HG03565 (cell line): ENCODE data around the gene COL5A1.

ENCODE experiments used
- ATAC-seq: cut with Tn5 transposase; IDR thresholded peaks from one replicate; pipeline ENCODE4 v1.9.1; 2021; ENCODE audit warnings: mild to moderate bottlenecking, moderate library complexity; ENCODE audit not compliant: unreplicated experiment

Gene COL5A1

DNA sequence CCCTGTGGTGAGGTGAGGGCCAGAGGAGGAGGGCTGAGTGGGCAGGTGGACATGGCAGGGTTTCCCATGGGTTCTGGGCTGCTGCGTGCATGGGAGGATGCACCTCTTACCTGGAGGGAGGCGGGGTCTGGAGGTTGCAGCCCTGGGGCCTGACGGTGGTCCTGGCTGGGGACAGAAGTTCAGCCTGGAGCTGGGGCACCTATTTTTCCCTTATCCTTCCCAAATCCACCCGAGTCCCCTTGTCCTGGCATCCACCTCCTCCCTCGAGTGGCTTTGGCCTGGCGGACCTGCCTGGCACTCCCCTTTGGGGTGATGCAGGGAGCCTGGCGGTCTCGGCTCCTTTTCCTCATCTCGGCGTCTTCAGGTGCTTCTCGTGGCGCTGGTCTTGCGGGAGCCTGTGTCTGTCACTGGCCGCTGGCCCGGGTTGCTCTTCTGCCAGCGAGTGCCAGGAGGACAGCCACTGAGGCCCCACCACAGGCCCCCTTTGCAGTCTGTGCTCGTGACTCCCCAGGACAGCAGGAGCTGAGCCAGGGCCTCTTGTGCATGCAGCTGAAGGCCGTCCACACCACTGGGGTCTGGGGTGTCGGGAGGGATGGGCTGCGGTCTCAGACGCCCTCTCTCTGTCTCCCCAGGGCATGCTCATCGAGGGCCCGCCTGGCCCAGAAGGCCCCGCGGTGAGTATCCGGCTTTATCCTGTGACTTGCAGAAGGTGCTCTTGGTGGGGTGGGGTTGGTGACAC, 96.4 kb downstream of the COL5A1 start:
- ATAC-seq, result no peak

DNA sequence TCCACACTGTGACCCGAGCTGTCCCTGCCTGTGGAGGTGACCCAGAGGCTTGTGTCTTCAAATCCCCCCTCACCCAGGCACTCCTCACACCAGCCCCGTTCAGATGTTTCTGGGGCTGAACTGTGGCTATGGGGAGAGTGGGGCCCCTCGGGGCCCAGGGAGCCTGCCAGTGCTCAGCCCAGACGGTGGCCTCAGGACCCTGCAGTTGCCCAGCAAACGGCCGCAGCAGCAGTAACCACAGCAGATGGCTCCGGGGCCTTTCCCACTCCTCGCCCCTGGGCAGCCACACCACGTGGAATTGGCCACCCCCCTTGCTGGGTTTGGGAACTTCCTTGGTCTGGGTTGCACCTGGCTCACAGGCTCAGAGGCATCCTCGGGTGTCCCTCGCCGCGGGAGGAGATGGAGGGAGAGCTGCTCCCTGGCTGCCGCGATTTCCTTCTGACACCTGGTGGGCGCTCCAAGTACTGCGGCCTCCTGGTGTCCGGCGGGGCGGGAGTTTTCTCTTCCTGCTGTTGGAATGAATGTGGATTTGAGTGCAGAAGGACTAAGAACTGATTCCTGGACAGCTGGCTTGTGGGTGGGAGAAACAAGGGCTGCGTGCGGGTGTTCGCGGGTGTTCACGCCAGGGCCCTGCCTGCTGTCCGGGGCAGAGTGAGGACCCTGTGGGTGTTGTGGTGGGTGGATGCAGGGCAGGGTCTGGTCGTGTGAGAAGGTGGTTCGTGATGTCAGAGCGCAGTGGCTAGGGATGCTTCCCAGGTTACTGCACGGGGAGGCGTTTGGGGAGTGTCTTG, 97.5 kb downstream of the COL5A1 start:
- no peak for ATAC-seq

DNA sequence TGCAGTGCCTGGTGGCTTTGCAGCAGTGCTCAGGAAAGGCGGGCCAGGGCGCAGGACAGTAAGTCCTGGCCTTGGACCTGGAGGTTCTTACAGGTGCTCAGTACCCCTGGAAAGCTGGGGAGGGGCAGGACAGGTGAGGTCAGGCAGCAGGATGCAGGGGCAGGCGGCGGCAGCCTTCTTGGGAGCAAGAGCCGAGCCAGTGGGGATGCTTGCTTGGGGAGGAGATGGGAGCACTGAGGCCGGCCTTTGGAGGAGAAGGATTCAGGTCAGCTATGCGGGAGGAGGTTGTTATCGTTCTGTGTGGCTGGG, 98.0 kb downstream of the COL5A1 start:
- ATAC-seq, result no peak

DNA sequence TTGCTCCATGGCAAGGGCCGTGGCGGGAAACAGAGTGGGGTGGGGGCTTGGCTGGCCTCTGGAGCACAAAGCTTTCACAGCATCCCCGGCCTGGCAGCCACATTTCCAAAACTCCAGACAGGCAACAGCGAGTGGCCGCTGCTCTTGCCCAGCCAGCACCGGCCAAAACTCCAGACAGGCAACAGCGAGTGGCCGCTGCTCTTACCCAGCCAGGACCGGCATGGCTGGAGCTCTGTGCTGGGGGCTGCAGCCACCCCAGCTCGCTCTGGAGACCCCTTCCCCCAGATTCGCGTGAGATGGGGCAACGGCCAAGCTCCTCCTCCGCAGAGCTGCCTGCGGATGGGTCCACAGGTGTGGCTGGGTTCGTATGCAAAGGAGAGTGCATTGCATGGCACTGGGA, 98.5 kb downstream of the COL5A1 start:
- no peak for ATAC-seq

DNA sequence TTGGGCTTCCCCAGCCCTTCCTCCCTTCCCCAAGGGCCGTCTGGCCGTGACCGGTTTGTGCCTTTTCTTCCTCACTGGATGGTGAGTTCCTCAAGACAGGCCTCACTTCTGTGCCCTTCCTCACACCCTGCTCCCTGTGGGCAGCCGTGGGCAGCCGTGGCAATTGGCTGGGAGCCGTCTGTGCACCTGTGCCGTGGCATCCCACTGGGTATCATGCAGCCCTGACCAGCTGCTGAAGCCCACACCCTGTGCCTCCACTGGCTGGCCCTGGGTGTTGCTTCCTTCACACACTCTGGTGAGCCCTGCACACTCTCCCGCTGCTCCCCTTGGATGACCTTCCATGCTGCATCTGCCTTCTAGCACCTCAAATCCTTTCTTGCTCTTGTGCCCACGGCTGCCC, 100.2 kb downstream of the COL5A1 start:
- no peak for ATAC-seq

DNA sequence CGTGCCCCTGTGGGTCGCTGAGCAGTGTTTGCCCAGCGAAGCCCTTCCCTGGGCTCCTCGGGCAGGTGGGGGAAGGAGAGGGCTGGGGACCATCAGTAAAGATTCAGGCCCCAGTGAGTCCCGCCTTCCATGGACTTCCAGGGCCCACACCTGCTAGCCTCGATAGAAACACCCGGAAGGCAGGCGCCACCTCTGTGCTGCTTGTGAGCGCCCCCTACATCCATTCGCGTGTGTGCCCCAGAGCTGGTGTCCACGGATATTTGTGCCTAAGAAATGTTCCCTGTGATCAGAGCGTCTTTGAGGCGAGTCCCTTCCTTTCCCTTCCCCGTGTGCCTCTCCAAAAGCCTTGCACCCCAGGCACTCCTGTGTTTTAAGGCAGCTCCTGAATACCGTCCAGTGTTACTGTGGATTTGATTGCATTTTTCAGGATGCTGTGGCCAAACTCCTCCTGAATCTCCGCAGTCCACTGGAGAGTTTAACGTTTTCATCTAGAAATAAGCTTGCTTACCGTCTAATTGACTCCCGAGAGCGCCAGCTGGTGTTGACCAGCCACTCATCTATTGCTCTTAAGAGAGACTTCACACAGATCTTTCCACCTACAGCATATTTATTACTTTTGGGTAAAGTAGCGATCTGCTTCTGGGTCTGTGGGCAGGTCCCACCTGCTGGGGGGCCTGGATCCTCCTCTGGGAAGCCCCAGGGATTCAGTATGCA, 101.4 kb downstream of the COL5A1 start:
- ATAC-seq, result no peak

DNA sequence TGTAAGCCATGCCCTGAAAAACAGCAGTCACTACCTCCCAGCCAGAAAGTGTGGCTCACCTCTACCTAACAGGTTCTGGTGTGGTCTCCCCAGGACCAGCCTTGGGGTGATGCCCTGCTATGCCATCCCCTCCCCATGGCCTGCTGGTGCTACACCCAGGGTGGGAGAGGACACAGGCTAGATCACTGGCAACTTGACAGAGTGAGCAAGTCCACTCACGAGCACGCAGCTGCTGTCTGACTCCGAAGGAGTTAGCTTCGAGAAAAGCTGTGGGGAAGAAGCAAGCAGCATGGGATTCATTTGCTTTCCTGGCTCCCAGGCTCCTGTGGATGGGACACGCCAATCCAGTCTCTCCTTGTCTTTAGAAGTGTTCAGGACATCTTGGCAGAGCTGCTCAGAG, 102.2 kb downstream of the COL5A1 start:
- ATAC-seq, result no peak

DNA sequence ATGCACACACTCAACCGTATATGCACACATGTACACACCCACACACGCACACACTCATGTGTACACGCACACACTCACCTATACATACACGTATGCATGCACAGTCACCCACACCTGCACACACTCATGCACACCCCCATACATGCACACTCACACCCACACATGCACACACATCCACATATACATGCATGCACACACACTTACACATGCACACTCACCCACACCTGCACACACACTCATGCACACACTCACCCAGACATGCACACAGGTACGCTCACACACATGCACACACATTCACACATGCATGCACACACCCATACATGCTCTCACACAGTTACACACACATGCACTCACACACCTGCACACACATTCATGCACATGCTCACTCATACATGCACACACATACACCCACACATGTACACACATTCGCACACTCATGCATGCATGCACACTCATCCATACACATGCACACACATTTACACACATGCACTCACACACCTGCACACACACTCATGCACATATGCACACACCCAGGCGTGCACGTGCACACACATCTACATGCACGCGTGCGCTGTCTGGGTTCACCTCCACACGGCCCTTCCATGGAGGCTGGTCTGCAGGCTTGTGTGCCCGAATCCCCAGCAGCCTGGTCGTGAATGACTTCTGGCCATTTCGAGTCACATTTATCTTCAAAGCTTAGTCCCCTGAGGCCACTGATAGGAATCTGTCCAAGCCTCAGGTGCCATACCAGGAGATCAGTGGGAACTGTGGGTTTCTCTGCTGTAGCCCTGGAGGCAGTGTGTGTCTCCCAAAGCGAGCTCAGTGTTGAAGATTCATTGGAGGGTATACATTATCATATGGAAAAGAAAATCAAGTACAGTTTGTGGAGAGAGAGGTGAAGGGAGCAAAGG, 103.0 kb downstream of the COL5A1 start:
- no peak for ATAC-seq

DNA sequence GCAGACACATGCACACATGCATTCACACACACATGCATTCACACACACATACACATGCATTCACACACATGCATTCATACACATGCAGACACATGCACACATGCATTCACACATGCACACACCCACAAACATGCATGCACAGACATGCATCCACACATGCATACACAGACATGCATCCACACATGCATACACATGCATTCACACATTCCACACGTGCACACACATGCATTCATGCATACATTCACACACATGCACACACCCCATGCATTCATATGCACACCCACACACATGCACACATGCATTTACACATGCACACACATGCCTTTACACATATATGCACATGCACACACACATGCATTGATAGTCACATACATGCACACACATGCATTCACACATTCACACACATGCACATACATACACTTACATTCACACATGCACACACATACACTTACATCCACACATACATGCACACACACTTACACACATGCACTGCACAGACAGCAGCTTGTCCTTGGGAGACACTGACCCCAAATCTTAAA, 106.4 kb downstream of the COL5A1 start:
- ATAC-seq, result no peak

DNA sequence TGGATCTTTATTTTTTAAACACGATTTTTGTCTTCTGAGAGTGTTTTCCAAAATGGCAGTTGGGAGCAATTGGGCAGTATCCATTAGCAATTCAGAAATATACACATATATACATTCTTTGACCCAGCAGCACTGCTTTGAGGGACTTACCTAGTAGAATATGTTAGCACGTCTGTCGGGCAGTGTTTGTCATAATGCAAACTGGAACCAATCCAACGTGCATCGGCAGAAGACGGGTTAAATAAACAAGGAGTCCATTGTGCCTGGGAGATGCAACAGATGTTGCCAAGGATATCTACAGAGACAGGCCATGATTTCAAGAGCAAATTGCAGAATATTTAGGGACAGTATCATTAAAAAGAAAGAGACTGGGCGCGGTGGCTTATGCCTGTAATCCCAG, 107.0 kb downstream of the COL5A1 start:
- ATAC-seq, result no peak

DNA sequence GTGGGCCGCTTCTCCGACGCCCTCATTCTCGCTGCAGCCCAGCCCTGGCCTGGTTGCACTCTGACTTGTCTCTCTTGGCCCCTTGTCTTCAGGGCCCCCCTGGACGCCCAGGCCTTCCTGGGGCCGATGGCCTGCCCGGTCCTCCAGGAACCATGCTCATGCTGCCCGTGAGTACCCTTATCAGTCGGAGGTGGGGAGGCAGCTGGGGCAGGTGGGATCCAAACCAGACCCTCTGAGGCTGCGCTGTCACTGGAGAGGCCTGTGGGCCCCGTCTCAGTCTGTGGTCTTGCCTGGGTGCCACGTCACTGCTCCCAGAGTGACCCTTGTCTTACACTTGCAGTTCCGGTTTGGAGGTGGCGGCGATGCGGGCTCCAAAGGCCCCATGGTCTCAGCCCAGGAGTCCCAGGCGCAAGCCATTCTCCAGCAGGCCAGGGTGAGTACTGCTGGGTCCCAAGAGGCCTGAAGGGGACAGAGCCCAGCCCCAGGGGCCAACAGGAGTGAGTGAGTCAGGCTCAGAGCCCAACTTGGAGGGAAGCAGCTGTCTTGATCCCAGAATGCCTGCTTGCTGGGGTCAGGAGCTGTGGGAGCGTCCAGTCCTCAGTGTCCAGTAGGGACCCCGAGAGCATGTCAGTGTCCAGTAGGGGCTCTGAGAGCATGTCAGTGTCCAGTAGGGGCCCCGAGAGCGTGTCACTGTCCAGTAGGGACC, 109.0 kb downstream of the COL5A1 start:
- ATAC-seq, result no peak

DNA sequence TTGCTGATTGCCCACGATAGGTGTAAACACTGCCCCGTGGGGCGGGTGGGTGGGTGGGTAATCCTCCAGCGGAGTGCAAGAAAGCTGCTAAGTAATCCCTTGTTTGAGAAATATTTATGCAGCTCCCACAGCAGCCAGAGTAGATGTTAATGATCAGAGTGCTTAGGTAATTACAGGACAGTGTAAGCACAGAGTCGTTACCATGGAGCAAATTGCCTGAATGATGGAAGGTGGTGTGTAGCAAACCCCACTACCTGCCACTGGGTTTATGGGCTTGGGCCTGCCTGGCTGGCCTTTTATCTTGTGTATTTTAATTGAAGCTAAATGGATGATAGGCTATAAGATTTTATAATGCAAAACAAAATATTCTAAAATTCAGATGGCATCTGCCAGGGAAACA, 110.0 kb downstream of the COL5A1 start:
- ATAC-seq, result no peak

DNA sequence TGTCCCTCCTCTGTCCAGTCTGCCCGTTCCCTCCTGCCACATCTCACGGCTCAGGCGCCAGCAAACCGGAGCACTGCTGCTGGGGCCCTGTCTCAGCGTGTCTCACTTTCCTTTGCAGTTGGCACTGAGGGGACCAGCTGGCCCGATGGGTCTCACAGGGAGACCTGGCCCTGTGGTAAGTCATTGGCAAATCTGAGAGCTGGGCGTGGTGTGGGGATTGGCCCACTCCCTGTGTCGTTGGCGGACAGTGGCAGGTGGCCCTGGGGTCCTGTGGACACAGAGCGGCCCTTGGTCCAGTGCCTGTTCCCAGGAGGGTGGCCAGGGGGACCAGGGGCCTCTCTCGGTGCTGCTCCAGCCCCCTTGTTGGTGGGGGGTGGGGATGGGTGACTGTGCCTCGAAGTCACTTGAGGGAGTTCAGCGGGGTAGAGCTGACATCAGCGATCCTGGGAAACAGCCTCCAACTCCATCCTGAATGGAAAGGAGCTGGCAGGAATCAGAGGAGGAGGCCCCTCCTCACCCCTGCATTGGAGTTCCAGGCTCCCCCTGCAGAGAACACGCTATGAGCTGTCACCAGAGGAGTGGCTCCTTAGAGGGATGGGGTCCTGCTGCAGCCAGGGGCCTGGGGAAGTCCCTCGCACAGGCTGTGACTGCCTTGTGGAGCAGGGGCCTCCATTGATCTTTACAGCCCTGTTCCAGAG, 111.0 kb downstream of the COL5A1 start:
- ATAC-seq, result no peak

DNA sequence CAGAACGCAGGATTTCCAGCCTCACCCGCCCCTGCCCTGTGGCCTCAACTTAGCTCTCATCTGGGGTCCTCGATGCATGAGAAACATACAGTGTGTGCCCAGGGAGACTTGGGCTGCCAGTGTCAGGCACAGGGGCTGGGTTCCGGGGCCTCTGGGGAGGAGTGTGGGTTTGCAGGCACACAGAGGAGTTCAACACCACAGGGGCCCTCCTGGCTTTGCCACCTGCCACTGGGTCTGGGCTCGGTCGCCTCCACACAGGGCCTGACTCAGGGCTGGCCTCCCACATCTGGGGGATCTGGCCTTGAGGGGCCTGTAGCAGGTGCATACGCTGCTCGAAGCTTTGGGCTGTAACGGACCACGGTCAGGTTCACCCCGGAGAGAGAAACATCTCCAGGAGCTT, 111.6 kb downstream of the COL5A1 start:
- ATAC-seq, result no peak

DNA sequence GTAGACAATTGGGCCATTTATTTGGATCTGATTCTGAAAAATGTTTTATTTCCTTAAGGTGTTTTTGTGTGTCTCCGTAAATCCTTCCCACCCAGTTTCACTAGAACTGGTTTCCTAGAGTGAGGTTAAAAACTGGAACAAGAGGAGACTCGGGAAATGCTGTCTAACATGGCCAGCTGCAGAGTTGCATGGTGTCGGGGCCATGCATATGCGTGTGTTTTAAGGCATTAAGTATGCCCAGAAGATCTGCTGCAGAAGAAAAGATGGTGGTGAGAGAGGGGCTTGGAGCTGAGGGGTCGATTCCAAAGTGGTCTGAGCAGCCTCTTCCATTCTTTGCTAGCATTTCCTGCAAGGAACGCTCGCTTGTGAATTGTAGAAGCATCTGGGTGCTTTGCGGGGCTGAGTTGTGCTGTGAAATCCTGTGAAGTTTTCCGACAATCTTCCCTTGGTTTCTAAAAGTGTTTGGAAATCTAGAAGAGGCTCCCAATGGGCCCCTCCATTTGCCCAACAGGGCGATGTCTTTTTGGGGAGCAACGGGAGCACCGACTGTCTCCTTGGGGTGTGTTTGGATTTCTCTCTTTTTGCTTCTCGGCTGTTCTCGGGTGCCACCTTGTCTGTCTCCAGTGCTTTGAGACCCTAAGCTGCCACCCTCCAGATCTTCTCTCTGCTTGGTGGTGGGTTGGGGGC, 113.8 kb downstream of the COL5A1 start:
- ATAC-seq, result no peak

DNA sequence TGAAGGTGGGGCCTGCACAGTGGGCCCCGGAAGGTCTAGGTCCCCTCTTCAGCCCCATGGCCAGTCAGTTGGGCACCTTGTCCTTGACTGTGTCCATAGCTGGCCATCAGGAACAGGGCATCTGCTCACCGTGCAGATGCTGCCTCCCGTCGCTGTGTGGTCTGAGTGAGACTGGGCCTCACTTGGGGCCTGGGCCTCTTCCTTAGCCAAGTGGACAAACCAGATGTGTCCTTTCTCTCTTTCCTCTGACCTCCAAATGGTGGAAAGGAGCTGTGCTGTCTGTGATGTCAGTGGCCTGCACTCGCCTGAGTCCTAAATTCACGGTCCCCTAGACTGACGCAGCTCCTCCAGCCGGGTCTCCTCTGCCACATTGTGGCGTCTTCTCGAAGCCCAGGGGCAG, 114.5 kb downstream of the COL5A1 start:
- ATAC-seq, result no peak

DNA sequence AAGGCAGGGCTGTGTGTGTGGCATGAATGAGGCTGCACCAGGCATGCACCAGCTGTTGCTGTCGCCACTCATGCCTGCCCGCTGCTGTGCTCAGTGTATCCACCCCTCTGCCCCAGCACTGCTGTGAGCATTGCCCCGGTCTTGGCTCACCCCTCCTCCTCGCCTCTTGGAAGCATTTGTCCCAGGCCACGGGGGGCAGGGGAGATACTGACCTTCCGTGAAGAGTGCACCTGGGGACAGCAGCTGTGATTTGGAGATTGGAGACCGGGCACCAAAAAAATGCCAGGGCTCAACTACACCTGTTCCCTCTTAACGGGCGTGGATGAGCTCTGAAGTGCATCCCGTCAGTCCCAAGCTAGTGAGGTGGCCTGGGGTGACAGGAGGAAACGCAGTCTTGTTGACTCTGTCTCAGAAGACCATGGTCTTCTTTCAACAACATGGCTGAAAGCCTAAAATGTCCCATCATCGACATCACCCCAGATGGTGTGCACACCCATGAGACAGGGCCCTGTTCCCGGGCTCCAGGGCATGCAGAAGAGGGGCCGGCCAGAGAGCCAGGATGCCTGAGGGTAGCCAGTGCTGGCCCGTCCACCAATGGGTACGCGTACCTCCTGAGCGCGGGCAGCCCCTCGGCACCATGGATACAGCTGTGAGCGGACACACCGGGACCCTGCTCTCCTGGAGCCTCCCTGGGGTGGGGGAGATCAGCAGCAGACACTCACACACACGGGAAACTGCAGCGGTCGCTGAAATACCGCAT, 115.8 kb downstream of the COL5A1 start:
- no peak for ATAC-seq

DNA sequence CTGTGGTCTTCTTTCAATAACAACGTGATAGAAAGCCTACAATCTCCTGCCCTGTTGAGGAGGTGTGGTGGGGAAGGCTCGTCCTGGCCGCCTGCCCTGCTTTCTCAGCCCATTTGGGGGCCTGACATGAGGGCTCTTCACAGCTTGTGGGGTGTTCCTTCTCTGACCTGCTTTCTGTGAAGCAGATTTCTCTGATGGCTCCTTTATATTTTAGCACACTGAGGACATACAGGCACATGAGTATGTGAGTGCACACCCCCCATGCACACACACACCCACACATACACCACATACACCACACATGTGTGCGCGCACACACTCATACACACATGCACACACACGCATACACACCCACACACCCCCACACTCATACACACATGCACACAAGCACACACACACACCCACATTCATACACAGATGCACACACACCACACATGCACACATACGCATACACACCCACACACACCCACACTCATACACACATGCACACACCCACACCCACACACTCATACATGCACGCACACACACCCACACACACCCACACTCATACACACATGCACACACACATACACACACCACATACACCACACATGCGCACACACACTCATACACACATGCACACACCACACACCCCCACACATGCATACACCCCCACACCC, 117.5 kb downstream of the COL5A1 start:
- no peak for ATAC-seq
